Tibial nerve (tissue), 4 donors: ENCODE measurements around the gene DOCK2.

ENCODE experiments used
- EP300 ChIP-seq, 2 donors: sonication (generic); formaldehyde crosslinking; IDR thresholded peaks; one replicate each; pipeline ENCODE4 v1.6.1; 2017; ENCODE audit warnings: antibody characterized with exemption in 2 of 2, mild to moderate bottlenecking in 1 of 2
- POLR2A ChIP-seq, 2 donors: fragments of 450-650 bp; IDR thresholded peaks; one replicate each; pipeline ENCODE4 v1.6.1; 2017; ENCODE audit warnings: antibody characterized with exemption in 2 of 2, mild to moderate bottlenecking in 2 of 2, moderate library complexity in 2 of 2
- TF ChIP-seq, protein P1 (sequence below), 5 experiments: fragments of 200-600 bp in 3 of 5; fragments of 450-650 bp in 2 of 5; sonication (generic) in 3 of 5; IDR thresholded peaks; one replicate each; pipeline ENCODE4 v1.5.1; 2016 to 2019; ENCODE audit warnings: antibody characterized with exemption in 5 of 5, mild to moderate bottlenecking in 3 of 5, moderate library complexity in 2 of 5

DNA sequence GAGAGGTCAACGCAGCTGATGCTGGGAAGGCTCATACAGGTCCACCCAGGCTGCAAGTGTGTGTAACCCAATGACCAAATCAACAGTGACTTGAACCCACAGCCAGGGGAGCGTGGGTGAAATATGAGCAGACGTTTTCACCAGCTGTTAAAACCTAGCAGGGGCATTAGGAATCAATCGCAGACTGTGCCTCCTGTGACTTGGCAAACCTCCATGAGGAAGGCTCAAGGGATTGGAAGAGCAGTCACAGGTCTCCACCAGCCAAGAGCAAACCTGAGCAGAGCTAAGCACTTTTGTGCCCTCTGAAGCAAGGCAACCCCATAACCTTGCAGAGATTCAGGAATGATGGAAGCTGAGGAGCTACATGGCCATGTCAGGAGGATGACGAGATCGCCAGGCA lies 317.7 kb downstream of the DOCK2 start:
- TF ChIP-seq EP300 (IDR thresholded peaks at IDR 0.05) (no peak), POLR2A (IDR thresholded peaks at IDR 0.05) (no peak)
- TF ChIP-seq, protein P1, sequence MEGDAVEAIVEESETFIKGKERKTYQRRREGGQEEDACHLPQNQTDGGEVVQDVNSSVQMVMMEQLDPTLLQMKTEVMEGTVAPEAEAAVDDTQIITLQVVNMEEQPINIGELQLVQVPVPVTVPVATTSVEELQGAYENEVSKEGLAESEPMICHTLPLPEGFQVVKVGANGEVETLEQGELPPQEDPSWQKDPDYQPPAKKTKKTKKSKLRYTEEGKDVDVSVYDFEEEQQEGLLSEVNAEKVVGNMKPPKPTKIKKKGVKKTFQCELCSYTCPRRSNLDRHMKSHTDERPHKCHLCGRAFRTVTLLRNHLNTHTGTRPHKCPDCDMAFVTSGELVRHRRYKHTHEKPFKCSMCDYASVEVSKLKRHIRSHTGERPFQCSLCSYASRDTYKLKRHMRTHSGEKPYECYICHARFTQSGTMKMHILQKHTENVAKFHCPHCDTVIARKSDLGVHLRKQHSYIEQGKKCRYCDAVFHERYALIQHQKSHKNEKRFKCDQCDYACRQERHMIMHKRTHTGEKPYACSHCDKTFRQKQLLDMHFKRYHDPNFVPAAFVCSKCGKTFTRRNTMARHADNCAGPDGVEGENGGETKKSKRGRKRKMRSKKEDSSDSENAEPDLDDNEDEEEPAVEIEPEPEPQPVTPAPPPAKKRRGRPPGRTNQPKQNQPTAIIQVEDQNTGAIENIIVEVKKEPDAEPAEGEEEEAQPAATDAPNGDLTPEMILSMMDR (IDR thresholded peaks at IDR 0.05), result no peak
